Neural crest cell (in vitro differentiated cells): Measurements from ENCODE around the gene GABRD. TPM values are rescaled to one million over a fixed set of nuclear protein-coding genes. Genes with fewer than 3 reads are reported as not detected.

Experiments used
- DNase-seq: peaks from one replicate; pipeline ENCODE4 v3.0.0; 2021; ENCODE audit warnings: low read depth, mixed read lengths, low spot score
- H3K27ac Mint-ChIP-seq: one replicate; pipeline ENCODE4 v1.8.0; 2021; ENCODE audit warnings: mild to moderate bottlenecking, mixed read lengths; ENCODE audit not compliant: unreplicated experiment
- H3K27me3 Mint-ChIP-seq: 2 replicates; pipeline ENCODE4 v1.8.0; 2021; ENCODE audit warnings: low read depth, mild to moderate bottlenecking, mixed read lengths
- H3K36me3 Mint-ChIP-seq: 2 replicates; pipeline ENCODE4 v1.8.0; 2021; ENCODE audit warnings: low read depth, mild to moderate bottlenecking, mixed read lengths
- H3K4me1 Mint-ChIP-seq: 2 replicates; pipeline ENCODE4 v1.8.0; 2021; ENCODE audit warnings: mixed read lengths
- H3K4me3 Mint-ChIP-seq: one replicate; pipeline ENCODE4 v1.8.0; 2021; ENCODE audit warnings: mild to moderate bottlenecking, mixed read lengths
- H3K9me3 Mint-ChIP-seq: 2 replicates; pipeline ENCODE4 v1.8.0; 2021; ENCODE audit warnings: mixed read lengths
- CTCF ChIP-seq: fragments of 200-600 bp; sonication (generic); conservative IDR thresholded peaks from 2 replicates; pipeline ENCODE4 v1.5.0; 2021; ENCODE audit warnings: antibody characterized with exemption, mild to moderate bottlenecking
- total RNA-seq: library from RNA; stranded (reverse); gene quantifications from 2 replicates; pipeline ENCODE4 v1.2.1, GENCODE V29; 2021

The GABRD gene
- total RNA-seq, 1 donor from 2014 or later = 0.54 TPM

GRCh38 chr1:2032737-2033136 lies 13.6 kb downstream of the GABRD start:
- peaks cover 8% of the 10 kb centered on the region for H3K4me1 Mint-ChIP-seq
- no peaks in the 10 kb centered on the region for H3K27me3 Mint-ChIP-seq
- H3K4me3 Mint-ChIP-seq = no peak overlapping the region
- no peaks in the 10 kb centered on the region for H3K36me3 Mint-ChIP-seq
- DNase-seq = no peak
- H3K9me3 Mint-ChIP-seq = no peaks in the 10 kb centered on the region
- TF ChIP-seq CTCF = no peak
- H3K27ac Mint-ChIP-seq = no peak overlapping the region

GRCh38 chr1:2033165-2033564 lies 14.0 kb downstream of the GABRD start:
- no peak overlapping the region for H3K27ac Mint-ChIP-seq
- no peaks in the 10 kb centered on the region for H3K36me3 Mint-ChIP-seq
- H3K4me1 Mint-ChIP-seq = peaks cover 8% of the 10 kb centered on the region
- H3K27me3 Mint-ChIP-seq = peaks cover 2% of the 10 kb centered on the region
- DNase-seq = no peak
- no peak overlapping the region for H3K4me3 Mint-ChIP-seq
- no peaks in the 10 kb centered on the region for H3K9me3 Mint-ChIP-seq
- no peak for TF ChIP-seq CTCF

GRCh38 chr1:2036287-2036686 lies 17.1 kb downstream of the GABRD start:
- no peak overlapping the region for H3K4me3 Mint-ChIP-seq
- H3K27ac Mint-ChIP-seq = no peak overlapping the region
- no peaks in the 10 kb centered on the region for H3K4me1 Mint-ChIP-seq
- no peak for TF ChIP-seq CTCF
- H3K27me3 Mint-ChIP-seq = peaks cover 3% of the 10 kb centered on the region
- no peaks in the 10 kb centered on the region for H3K9me3 Mint-ChIP-seq
- no peaks in the 10 kb centered on the region for H3K36me3 Mint-ChIP-seq
- no peak for DNase-seq

GRCh38 chr1:2037314-2037979 lies 18.3 kb downstream of the GABRD start:
- no peak for TF ChIP-seq CTCF
- Mint-ChIP-seq H3K4me1 (no peaks in the 10 kb centered on the region), H3K4me3 (no peak overlapping the region), H3K9me3 (no peaks in the 10 kb centered on the region), H3K27me3 (peaks cover 3% of the 10 kb centered on the region), H3K36me3 (no peaks in the 10 kb centered on the region), H3K27ac (no peak overlapping the region)
- no peak for DNase-seq

GRCh38 chr1:2038229-2038628 lies 19.1 kb downstream of the GABRD start:
- Mint-ChIP-seq H3K9me3 (no peaks in the 10 kb centered on the region), H3K4me3 (no peak overlapping the region), H3K4me1 (no peaks in the 10 kb centered on the region), H3K36me3 (no peaks in the 10 kb centered on the region), H3K27ac (no peak overlapping the region), H3K27me3 (peaks cover 5% of the 10 kb centered on the region)
- no peak for DNase-seq
- TF ChIP-seq CTCF = no peak
